Measurements from ENCODE around the gene ZNF273.

ZNF273 gene

DNA sequence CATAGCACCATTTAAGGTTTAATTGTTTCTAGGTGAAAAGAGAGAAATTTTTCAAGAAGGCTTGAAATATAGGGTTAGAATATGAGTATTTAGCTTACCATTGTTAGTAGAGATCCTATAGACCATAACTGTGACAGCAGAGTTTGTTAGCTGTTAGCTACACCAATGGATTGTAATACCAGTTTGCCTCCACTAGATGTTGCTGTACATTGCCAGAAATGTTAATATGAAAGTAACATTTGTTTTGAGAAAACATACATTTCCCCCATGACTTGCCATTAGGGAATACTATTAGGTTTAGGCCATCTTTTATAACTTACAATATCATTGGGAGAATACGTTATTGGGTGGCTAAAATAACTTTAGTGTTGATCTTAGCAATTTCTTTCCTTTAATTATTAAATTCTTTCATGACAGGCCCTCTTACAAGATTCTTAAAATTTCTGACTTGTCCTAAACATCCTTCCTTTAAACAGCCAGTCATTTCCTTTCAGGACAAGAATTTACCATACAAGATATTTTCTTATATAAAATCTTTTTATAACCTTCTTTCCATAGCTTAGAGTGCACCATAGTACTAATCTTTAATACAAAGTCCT, 48.3 kb downstream of the ZNF273 start:
- H3K9ac ChIP-seq (ENCODE audit: low read length) = no peak overlapping the region
- no peak overlapping the region for H3K4me2 ChIP-seq (ENCODE audit: low read length)
- H3K36me3 ChIP-seq (ENCODE audit: insufficient read depth, low read length) = no peaks in the 10 kb centered on the region
- H3F3A ChIP-seq (ENCODE audit: insufficient read depth, low read length) = no peaks in the 10 kb centered on the region; the same call in 1 of the 2 replicates
- no peaks in the 10 kb centered on the region for H3K9me2 ChIP-seq (ENCODE audit: low read depth, low read length)
- no peaks in the 10 kb centered on the region for H3K4me1 ChIP-seq (ENCODE audit: insufficient read depth, low read length, severe bottlenecking)
- no peak overlapping the region for H3K4me3 ChIP-seq (ENCODE audit: low read depth, low read length, poor library complexity, severe bottlenecking)
- no peaks in the 10 kb centered on the region for H3K27me3 ChIP-seq (ENCODE audit: insufficient read depth, low read length)
- no peaks in the 10 kb centered on the region for H4K20me1 ChIP-seq (ENCODE audit: insufficient read depth, low read length)
- H2AFZ ChIP-seq (ENCODE audit: low read length) = no peak overlapping the region
- no peaks in the 10 kb centered on the region for H3K79me2 ChIP-seq (ENCODE audit: insufficient read depth, low read length)
- no peak for TF ChIP-seq EZH2 (IDR thresholded peaks at IDR 0.05; ENCODE audit: borderline replicate concordance, low read length)
- TF ChIP-seq, protein P1, sequence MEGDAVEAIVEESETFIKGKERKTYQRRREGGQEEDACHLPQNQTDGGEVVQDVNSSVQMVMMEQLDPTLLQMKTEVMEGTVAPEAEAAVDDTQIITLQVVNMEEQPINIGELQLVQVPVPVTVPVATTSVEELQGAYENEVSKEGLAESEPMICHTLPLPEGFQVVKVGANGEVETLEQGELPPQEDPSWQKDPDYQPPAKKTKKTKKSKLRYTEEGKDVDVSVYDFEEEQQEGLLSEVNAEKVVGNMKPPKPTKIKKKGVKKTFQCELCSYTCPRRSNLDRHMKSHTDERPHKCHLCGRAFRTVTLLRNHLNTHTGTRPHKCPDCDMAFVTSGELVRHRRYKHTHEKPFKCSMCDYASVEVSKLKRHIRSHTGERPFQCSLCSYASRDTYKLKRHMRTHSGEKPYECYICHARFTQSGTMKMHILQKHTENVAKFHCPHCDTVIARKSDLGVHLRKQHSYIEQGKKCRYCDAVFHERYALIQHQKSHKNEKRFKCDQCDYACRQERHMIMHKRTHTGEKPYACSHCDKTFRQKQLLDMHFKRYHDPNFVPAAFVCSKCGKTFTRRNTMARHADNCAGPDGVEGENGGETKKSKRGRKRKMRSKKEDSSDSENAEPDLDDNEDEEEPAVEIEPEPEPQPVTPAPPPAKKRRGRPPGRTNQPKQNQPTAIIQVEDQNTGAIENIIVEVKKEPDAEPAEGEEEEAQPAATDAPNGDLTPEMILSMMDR (IDR thresholded peaks at IDR 0.05; ENCODE audit: low read length) = peak; percentile 93
- H3K9me3 ChIP-seq (ENCODE audit: low read length) = no peaks in the 10 kb centered on the region
- H3K27ac ChIP-seq (ENCODE audit: low read depth, low read length, poor library complexity, severe bottlenecking) = no peak overlapping the region

DNA sequence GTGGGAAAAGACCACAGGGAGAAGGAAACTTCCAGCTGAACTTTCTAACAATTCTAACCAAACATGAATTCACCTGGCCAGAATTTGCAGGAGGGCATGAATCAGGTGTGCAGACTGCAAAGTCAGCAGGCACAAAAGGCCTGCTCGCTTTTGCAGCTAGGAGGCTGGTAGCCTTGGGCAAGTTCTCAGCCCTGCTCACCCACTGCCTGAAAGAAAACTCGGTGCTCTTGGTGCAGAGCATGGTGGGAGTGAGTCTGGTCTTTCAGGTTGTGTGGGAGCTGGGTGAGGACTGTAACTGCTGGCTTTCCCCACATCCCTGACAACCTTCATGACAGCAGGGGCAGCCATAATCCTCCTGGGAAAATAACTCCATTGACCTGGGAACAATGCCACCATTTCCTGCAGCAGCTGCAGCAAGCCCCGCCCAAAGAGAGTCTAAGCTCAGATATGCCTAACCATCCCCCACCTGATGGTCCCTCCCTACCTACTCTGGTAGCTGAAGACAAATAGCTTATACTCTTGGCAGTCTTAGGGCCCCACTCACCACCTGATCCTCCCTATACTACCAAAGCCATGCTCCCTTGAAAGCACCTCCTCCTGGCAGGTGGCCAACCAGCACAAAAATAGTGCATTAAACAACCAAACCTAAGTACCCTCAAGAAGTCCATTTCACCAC, 56.1 kb downstream of the ZNF273 start:
- Histone ChIP-seq H3K4me3 (ENCODE audit: low read depth, low read length, poor library complexity, severe bottlenecking) (no peak overlapping the region), H3K36me3 (ENCODE audit: insufficient read depth, low read length) (no peaks in the 10 kb centered on the region), H3K9me2 (ENCODE audit: low read depth, low read length) (no peaks in the 10 kb centered on the region), H3F3A (ENCODE audit: insufficient read depth, low read length) (no peaks in the 10 kb centered on the region), H3K27me3 (ENCODE audit: insufficient read depth, low read length) (no peaks in the 10 kb centered on the region), H3K4me1 (ENCODE audit: insufficient read depth, low read length, severe bottlenecking) (no peaks in the 10 kb centered on the region), H3K27ac (ENCODE audit: low read depth, low read length, poor library complexity, severe bottlenecking) (no peak overlapping the region), H4K20me1 (ENCODE audit: insufficient read depth, low read length) (no peaks in the 10 kb centered on the region), H3K9ac (ENCODE audit: low read length) (no peak overlapping the region), H3K9me3 (ENCODE audit: low read length) (peaks cover 6% of the 10 kb centered on the region; the same call in 1 of the 2 replicates), H3K4me2 (ENCODE audit: low read length) (no peak overlapping the region), H2AFZ (ENCODE audit: low read length) (no peak overlapping the region), H3K79me2 (ENCODE audit: insufficient read depth, low read length) (no peaks in the 10 kb centered on the region)
- no peak for TF ChIP-seq EZH2 (IDR thresholded peaks at IDR 0.05; ENCODE audit: borderline replicate concordance, low read length)
- TF ChIP-seq, protein P1 (IDR thresholded peaks at IDR 0.05; ENCODE audit: low read length) = no peak

DNA sequence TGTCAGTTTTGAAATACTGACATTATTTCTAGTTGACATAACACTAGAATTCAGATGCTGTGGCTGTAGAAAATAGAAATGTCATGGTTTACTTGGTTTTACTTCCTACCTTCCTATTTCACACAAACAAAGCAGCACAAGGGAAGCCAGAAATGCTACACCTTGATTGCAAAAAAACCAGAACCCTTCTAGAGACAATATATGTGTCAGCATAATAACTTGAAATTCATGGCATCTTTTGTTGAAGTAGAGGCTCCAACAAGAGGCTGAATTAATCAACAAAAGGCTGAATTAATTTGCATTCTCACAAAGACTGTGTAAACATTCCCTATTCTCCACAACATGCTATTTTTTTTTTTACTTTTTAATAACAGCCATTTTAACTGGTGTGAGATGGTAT, 62.5 kb downstream of the ZNF273 start:
- Histone ChIP-seq H3K36me3 (ENCODE audit: insufficient read depth, low read length) (no peaks in the 10 kb centered on the region), H3K4me2 (ENCODE audit: low read length) (no peak overlapping the region), H3K27me3 (ENCODE audit: insufficient read depth, low read length) (no peaks in the 10 kb centered on the region), H3K79me2 (ENCODE audit: insufficient read depth, low read length) (no peaks in the 10 kb centered on the region), H3K4me3 (ENCODE audit: low read depth, low read length, poor library complexity, severe bottlenecking) (no peak overlapping the region), H3K9me3 (ENCODE audit: low read length) (peaks cover 7% of the 10 kb centered on the region; the same call in 1 of the 2 replicates), H3K9me2 (ENCODE audit: low read depth, low read length) (peaks cover 3% of the 10 kb centered on the region; the same call in 1 of the 2 replicates), H3K4me1 (ENCODE audit: insufficient read depth, low read length, severe bottlenecking) (no peaks in the 10 kb centered on the region), H2AFZ (ENCODE audit: low read length) (no peak overlapping the region), H3F3A (ENCODE audit: insufficient read depth, low read length) (no peaks in the 10 kb centered on the region), H4K20me1 (ENCODE audit: insufficient read depth, low read length) (no peaks in the 10 kb centered on the region), H3K9ac (ENCODE audit: low read length) (no peak overlapping the region), H3K27ac (ENCODE audit: low read depth, low read length, poor library complexity, severe bottlenecking) (no peak overlapping the region)
- TF ChIP-seq EZH2 (IDR thresholded peaks at IDR 0.05; ENCODE audit: borderline replicate concordance, low read length) = no peak
- TF ChIP-seq, protein P1 (IDR thresholded peaks at IDR 0.05; ENCODE audit: low read length) = no peak
